ENCODE data around the gene PTOV1. TPM values are rescaled to one million over a fixed set of nuclear protein-coding genes. Genes with fewer than 3 reads are reported as not detected.
A peak's percentile ranks its signal among the peaks of the same experiment; 100 is the strongest.

The PTOV1 gene
- total and polyA plus RNA-seq, 2 of the 13 experiments (the other 11 are each of a cell fraction or from before 2014, with no cell fraction given), result 63.5 to 68.5 TPM

DNA sequence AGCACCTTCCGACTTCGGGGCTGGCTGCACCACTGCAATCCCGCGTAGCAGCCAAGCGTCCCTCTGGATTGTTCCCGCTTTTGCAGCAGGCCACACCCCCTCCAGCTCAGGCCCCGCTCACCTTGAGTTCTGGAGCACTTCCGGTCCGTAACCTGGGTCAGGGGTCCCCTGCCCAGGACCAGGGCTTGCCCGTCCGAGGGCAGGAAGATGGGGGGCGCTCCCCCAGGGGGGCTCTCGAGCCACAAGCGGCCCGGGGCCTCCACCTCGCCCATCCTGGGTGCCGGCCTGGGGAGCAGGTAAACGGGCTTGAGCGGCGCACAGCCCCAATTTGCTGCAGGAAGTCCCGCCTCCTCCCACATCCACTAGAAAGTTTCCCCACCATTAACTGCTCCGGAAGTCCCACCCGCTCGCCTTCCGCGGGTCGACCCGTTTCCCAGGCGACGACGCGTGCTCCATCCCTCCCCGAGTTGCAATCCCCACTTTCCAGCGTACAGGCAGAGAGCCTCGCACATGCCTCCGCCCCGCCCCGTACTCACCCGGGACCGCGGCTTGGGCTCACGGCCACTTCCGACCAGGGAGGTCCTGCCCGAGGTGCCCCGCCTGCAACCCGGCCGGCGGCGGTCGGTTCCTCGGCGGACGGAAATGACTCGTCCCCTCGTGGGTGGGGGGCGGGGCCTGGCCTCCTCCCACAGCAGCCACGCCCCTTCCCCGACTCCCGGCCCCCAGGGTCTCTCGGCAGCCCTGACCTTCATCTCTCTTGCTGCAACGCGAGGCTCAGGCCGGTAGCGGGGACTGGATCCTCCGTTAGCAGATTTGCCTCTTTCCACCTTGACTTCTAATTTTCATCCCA, 16.2 kb downstream of the PTOV1 start, which contains the start of gene PNKP (continued):
- TF ChIP-seq MNT (IDR thresholded peaks at IDR 0.05) (peak; percentile 23), JDP2 (CRISPR knock-in tag; IDR thresholded peaks at IDR 0.05; ENCODE audit: borderline replicate concordance) (no peak), KLF11 (CRISPR knock-in tag; IDR thresholded peaks at IDR 0.05) (no peak), NR2F6 (IDR thresholded peaks at IDR 0.05) (no peak), NR2F6 (CRISPR knock-in tag; IDR thresholded peaks at IDR 0.05) (peak; percentile 68), ELF3 (CRISPR knock-in tag; IDR thresholded peaks at IDR 0.05) (no peak), ZNF329 (CRISPR knock-in tag; IDR thresholded peaks at IDR 0.05; ENCODE audit: low read depth) (peak; percentile 12; the same call in 1 of the 2 replicates), ZNF615 (CRISPR knock-in tag; IDR thresholded peaks at IDR 0.05; ENCODE audit: borderline replicate concordance) (0 out of 2 replicates have a peak, but pooled peaks have one; percentile 69), MTF2 (CRISPR knock-in tag; IDR thresholded peaks at IDR 0.05; ENCODE audit: borderline replicate concordance) (no peak; the same call in 1 of the 2 replicates), FOXO1 (CRISPR knock-in tag; IDR thresholded peaks at IDR 0.05) (0 out of 2 replicates have a peak, but pooled peaks have one; percentile 11), MIER3 (CRISPR knock-in tag; IDR thresholded peaks at IDR 0.05; ENCODE audit: borderline replicate concordance) (peak; percentile 38), PCBP1 (IDR thresholded peaks at IDR 0.05; ENCODE audit: borderline replicate concordance, low read depth, low read length) (no peak), CREBL2 (CRISPR knock-in tag; IDR thresholded peaks at IDR 0.05; ENCODE audit: borderline replicate concordance) (peak; percentile 26; the same call in 1 of the 2 replicates), ZNF143 (CRISPR knock-in tag; IDR thresholded peaks at IDR 0.05) (no peak), RFXAP (CRISPR knock-in tag; IDR thresholded peaks at IDR 0.05; ENCODE audit: borderline replicate concordance) (peak; percentile 80), SMAD1 (CRISPR knock-in tag; IDR thresholded peaks at IDR 0.05; ENCODE audit: borderline replicate concordance, low read depth) (0 out of 2 replicates have a peak, but pooled peaks have one; percentile 54), RARG (CRISPR knock-in tag; IDR thresholded peaks at IDR 0.05; ENCODE audit: low read depth) (no peak), KDM3A (CRISPR knock-in tag; IDR thresholded peaks at IDR 0.05; ENCODE audit: low read depth) (peak; percentile 63; the same call in 1 of the 2 replicates), MEIS2 (CRISPR knock-in tag; IDR thresholded peaks at IDR 0.05) (no peak), NCOR1 (IDR thresholded peaks at IDR 0.05; ENCODE audit: borderline replicate concordance, low read length) (no peak), ZNF75D (CRISPR knock-in tag; IDR thresholded peaks at IDR 0.05; ENCODE audit: borderline replicate concordance) (peak; percentile 40; the same call in 1 of the 2 replicates), THRA (CRISPR knock-in tag; IDR thresholded peaks at IDR 0.05; ENCODE audit: borderline replicate concordance) (no peak), ZNF746 (CRISPR knock-in tag; IDR thresholded peaks at IDR 0.05) (peak; percentile 55; the same call in 1 of the 2 replicates), ZNF761 (CRISPR knock-in tag; conservative IDR thresholded peaks at IDR 0.05) (no peak)
- TF ChIP-seq, protein P1, sequence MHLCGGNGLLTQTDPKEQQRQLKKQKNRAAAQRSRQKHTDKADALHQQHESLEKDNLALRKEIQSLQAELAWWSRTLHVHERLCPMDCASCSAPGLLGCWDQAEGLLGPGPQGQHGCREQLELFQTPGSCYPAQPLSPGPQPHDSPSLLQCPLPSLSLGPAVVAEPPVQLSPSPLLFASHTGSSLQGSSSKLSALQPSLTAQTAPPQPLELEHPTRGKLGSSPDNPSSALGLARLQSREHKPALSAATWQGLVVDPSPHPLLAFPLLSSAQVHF (CRISPR knock-in tag; IDR thresholded peaks at IDR 0.05), result peak; percentile 64; the same call in 1 of the 2 replicates
- TF ChIP-seq, protein P2, sequence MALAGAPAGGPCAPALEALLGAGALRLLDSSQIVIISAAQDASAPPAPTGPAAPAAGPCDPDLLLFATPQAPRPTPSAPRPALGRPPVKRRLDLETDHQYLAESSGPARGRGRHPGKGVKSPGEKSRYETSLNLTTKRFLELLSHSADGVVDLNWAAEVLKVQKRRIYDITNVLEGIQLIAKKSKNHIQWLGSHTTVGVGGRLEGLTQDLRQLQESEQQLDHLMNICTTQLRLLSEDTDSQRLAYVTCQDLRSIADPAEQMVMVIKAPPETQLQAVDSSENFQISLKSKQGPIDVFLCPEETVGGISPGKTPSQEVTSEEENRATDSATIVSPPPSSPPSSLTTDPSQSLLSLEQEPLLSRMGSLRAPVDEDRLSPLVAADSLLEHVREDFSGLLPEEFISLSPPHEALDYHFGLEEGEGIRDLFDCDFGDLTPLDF (CRISPR knock-in tag; IDR thresholded peaks at IDR 0.05), result peak; percentile 46; the same call in 1 of the 2 replicates

Measured in HepG2 (cell line).